ENCODE measurements around the gene ADGRD2.

DNA sequence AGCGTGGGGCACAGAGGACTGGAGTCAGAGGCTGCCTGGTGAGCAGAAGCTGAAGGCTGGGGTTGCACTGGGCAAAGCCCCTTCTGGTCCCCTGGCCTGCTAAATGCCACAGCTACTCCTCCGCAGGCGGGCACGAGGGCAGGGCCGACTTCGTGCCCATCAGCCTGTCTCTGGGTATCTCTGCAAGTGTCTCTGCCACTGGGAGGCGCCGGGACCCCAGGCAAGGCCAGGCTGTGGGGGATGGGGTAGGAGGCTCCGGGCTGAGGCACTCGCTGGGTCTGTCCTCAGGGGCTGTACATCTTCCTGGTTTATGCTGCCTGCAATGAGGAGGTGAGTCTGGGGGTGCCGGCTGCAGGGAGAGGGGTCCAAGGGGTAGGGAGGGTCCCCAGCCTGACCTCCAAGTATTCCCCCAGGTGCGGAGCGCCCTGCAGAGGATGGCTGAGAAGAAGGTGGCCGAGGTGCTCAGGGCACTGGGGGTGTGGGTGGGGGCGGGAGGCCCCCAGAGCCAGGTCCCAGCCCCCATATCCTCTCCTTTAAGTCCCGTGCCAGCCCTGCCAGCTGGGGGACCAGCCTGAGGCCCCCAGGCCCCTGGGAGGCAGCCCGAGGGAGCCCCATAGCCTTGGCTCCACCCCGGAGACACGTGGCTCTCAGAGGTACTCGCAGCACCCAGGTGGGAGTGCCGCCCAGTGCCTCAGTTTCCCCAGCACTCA lies 25.1 kb downstream of the ADGRD2 start:
- TF ChIP-seq CTCF (conservative IDR thresholded peaks at IDR 0.05; ENCODE audit: low read depth, low read length) (no peak), EZH2 (IDR thresholded peaks at IDR 0.05; ENCODE audit: borderline replicate concordance, low read depth, low read length, poor library complexity, severe bottlenecking) (no peak)

Data from A673 (cell line).